GM12878 (cell line): ENCODE data around the gene SEC14L1. TPM values are rescaled to one million over a fixed set of nuclear protein-coding genes. Genes with fewer than 3 reads are reported as not detected.

Experiments
- PKNOX1 ChIP-seq: fragments of 450-650 bp; IDR thresholded peaks from 2 replicates; pipeline ENCODE4 v1.6.1; 2016; ENCODE audit warnings: mild to moderate bottlenecking
- PML ChIP-seq: IDR thresholded peaks from 2 replicates; pipeline ENCODE4 v1.6.1; 2012; ENCODE audit warnings: low read length, inconsistent platforms
- PRDM15 ChIP-seq: fragments of 450-650 bp; formaldehyde crosslinking; IDR thresholded peaks from 2 replicates; pipeline ENCODE4 v1.4.0; 2020; ENCODE audit warnings: mild to moderate bottlenecking, moderate library complexity
- polyA plus RNA-seq, 11 experiments: library from polyadenylated mRNA; depleted of rRNA in 4 of 11; unstranded in 6 of 11; stranded (reverse) in 5 of 11; fragments of >200 nt; fragmentation: Nextera tagmentation in 4 of 11; fragmentation: Illumina TruSeq in 1 of 11; extraction: Ambion mirVana in 4 of 11; extraction: Trizol in 1 of 11; gene quantifications; 1 replicate in 1 of 11; 2 replicates in 10 of 11; pipeline versions ENCODE4 v1.2.1 to v1.2.3, GENCODE V29; 2011 to 2016; ENCODE audit warnings: inconsistent platforms in 2 of 11, missing spikeins in 2 of 11, low read depth in 1 of 11
- total RNA-seq, 4 experiments: library from RNA; depleted of rRNA in 3 of 4; stranded (reverse); fragments of >200 nt in 3 of 4; fragmentation: Illumina TruSeq in 1 of 4; extraction: Trizol in 1 of 4; gene quantifications; 2 replicates each; pipeline versions ENCODE4 v1.2.1 to v1.2.3, GENCODE V29; 2013 to 2021

Gene SEC14L1
- total and polyA plus RNA-seq, 10 of the 15 experiments (the other 5 are each of a cell fraction or from before 2014, with no cell fraction given) = 6.3 to 66.1 (median 33.5) TPM

GRCh38 chr17:77180503-77181357, 40.0 kb downstream of the SEC14L1 start (continued):
- TF ChIP-seq PRDM15 (CRISPR knock-in tag) (no peak), PML (no peak), PKNOX1 (no peak)
